Left lung (tissue), 10 donors: Measurements from ENCODE around the gene FOXD3. TPM values are rescaled to one million over a fixed set of nuclear protein-coding genes. Genes with fewer than 3 reads are reported as not detected.
A peak's percentile ranks its signal among the peaks of the same experiment; 100 is the strongest.

Experiments
- ATAC-seq: fragments of 200-7000 bp; cut with Tn5 transposase; one replicate; pipeline ENCODE4 v1.9.1; 2020; ENCODE audit warnings: moderate library complexity
- DNase-seq, 4 donors: peaks; one replicate each; pipeline ENCODE4 v3.0.0-alpha.2; 2013 to 2020
- H3K27ac ChIP-seq, 2 donors: fragments of 200-600 bp; sonication (generic) in 1 of 2; one replicate each; pipeline versions ENCODE4 v1.5.0 to v1.8.0; 2020 to 2021
- H3K27me3 ChIP-seq, 2 donors: fragments of 200-600 bp; sonication (generic) in 1 of 2; one replicate each; pipeline versions ENCODE4 v1.5.0 to v1.8.0; 2020 to 2021
- H3K36me3 ChIP-seq, 2 donors: fragments of 200-600 bp; sonication (generic) in 1 of 2; one replicate each; pipeline versions ENCODE4 v1.5.0 to v1.8.0; 2020 to 2021
- H3K4me1 ChIP-seq, 2 donors: fragments of 200-600 bp; one replicate each; pipeline ENCODE4 v1.8.0; 2021
- H3K4me3 ChIP-seq, 2 donors: fragments of 200-600 bp; sonication (generic) in 1 of 2; one replicate each; pipeline versions ENCODE4 v1.5.0 to v1.8.0; 2020 to 2021; ENCODE audit warnings: mild to moderate bottlenecking in 1 of 2
- H3K9me3 ChIP-seq, 2 donors: fragments of 200-600 bp; sonication (generic) in 1 of 2; one replicate each; pipeline versions ENCODE4 v1.5.0 to v1.8.0; 2020 to 2021
- intact Hi-C, 2 donors: fragments of 100-400 bp; cut with DNase I; formaldehyde crosslinking; loops; one replicate each; pipeline versions ENCODE4 v1.11.2 to v1.14.2; 2022
- polyA plus RNA-seq, 6 donors: library from polyadenylated mRNA; unstranded; fragments of 120-200 nt; gene quantifications; one replicate each; pipeline ENCODE4 v1.2.1, GENCODE V29; 2013; ENCODE audit not compliant: insufficient read length in 6 of 6
- total RNA-seq, 2 donors: library from RNA; stranded (reverse); fragmentation: NEBNext Ultra II Directional; extraction: Animal tissue kit (Norgen Biotek cat#: 25700); gene quantifications; one replicate each; pipeline ENCODE4 v1.2.1, GENCODE V29; 2021
- TF ChIP-seq, protein P1 (sequence below), 2 donors: fragments of 200-600 bp; sonication (generic) in 1 of 2; IDR thresholded peaks; one replicate each; pipeline versions ENCODE4 v1.5.0 to v1.8.0; 2021; ENCODE audit warnings: antibody characterized with exemption in 2 of 2
- donor health status: DM: no; HTN: yes; CAD: no.
- donor health status: DM: no; HTN: no; CAD: no.

FOXD3 gene
- total and polyA plus RNA-seq, 8 donors: not detected

DNA sequence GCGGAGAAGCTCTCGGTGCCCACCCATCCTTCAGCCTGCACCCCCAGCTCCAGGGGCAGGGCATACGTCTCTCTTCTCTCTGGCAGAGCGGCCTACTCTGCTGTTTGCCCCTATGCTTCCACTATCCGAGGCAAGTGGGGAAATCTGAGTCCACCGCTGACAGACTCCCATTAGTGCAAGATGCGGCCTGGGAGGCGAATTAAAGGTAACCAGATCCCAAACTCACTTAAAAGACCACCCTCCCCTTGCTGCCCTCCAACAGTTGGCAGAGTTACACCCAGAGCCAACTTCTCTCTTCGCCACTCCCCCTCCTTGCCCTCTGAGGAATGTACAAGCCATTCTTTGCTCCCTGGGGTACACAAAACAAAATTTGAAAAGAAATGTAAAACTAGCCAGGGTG, 6.4 kb downstream of the FOXD3 start:
- TF ChIP-seq, protein P1, sequence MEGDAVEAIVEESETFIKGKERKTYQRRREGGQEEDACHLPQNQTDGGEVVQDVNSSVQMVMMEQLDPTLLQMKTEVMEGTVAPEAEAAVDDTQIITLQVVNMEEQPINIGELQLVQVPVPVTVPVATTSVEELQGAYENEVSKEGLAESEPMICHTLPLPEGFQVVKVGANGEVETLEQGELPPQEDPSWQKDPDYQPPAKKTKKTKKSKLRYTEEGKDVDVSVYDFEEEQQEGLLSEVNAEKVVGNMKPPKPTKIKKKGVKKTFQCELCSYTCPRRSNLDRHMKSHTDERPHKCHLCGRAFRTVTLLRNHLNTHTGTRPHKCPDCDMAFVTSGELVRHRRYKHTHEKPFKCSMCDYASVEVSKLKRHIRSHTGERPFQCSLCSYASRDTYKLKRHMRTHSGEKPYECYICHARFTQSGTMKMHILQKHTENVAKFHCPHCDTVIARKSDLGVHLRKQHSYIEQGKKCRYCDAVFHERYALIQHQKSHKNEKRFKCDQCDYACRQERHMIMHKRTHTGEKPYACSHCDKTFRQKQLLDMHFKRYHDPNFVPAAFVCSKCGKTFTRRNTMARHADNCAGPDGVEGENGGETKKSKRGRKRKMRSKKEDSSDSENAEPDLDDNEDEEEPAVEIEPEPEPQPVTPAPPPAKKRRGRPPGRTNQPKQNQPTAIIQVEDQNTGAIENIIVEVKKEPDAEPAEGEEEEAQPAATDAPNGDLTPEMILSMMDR (IDR thresholded peaks at IDR 0.05): no peak
- Histone ChIP-seq H3K27ac (no peak overlapping the region), H3K9me3 (no peaks in the 10 kb centered on the region), H3K4me3 (no peak overlapping the region), H3K4me1 (peaks cover 0 to 16% of the 10 kb centered on the region in 2 donors), H3K27me3 (peaks cover 99 to 100% of the 10 kb centered on the region in 2 donors), H3K36me3 (no peaks in the 10 kb centered on the region)
- no peak for DNase-seq
- intact Hi-C loops: no loop called here
- no peak for ATAC-seq

DNA sequence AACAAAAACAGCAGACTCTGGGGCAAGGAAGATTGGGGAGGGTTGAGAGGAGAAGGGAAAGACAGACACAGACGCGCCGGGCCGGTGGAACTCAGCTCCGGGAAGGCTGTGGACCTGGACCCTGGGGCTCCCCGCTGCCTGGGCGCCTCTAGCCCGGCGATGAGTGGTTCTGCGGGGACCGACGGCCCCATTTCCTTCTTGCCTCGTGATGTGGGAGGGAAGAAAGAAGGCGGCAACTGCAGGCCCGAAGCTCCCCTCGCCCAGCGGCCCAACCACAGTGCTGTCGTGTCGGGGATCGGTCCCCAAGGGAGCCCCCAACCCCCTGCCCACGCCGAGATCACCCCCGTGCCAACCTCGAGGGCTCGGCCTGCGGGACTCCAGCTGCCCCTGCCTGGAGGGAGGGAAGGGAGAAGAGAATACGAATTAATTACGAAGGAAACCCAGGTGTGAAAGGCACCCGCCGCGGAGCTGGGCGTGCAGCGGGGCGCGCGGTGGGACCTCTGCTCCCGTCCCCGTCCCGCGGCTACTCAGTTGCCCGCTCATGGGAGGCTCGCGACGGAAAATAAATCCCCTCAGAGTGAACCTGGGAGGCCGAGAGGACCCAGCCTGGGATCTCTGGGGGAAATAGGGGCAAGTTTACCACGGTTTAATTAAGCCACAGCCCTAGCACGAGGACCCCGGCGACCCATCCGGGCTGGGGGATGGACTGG, 7.4 kb downstream of the FOXD3 start:
- ATAC-seq (no peak), DNase-seq (peak in 1 of 4 donors; percentile 75)
- H3K4me3 ChIP-seq: no peak overlapping the region
- TF ChIP-seq, protein P1 (IDR thresholded peaks at IDR 0.05): no peak
- H3K4me1 ChIP-seq: peaks cover 0 to 9% of the 10 kb centered on the region in 2 donors
- no peaks in the 10 kb centered on the region for H3K9me3 ChIP-seq
- intact Hi-C loops: no loop called here
- no peak overlapping the region for H3K27ac ChIP-seq
- H3K27me3 ChIP-seq: peaks cover 97 to 100% of the 10 kb centered on the region in 2 donors
- no peaks in the 10 kb centered on the region for H3K36me3 ChIP-seq

DNA sequence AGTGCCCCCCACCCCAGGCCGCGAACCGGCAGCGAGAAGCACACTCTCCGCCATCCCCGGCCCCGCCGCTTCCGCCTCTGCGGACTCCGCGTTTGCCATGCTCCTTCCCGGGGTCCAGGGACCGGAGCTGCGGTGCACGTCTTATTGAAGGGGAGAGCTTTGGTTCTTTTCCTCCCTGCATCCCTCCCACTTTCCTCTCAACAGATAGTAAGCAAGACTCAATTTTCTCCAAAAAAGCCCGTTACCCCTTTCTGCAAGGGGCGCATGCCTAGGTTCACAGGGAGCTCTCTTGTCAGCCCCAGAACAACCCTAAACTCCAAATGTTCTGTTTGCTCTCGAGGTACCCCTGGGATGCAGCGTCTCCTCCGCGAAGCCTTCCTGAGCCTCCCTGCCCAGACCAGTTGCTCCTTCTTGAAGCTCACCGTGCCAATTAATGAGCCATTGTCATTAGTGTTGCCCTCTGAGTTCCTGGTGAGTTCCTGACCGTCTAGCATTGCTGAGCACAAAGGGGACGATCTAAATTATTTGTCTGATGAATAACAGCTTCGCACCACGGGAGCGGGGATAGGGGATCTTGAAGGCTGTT, 8.1 kb downstream of the FOXD3 start:
- Histone ChIP-seq H3K4me3 (no peak overlapping the region), H3K36me3 (no peaks in the 10 kb centered on the region), H3K27ac (no peak overlapping the region), H3K27me3 (peaks cover 91 to 98% of the 10 kb centered on the region in 2 donors), H3K9me3 (no peaks in the 10 kb centered on the region), H3K4me1 (peaks cover 0 to 9% of the 10 kb centered on the region in 2 donors)
- TF ChIP-seq, protein P1 (IDR thresholded peaks at IDR 0.05): no peak
- ATAC-seq (no peak), DNase-seq (peak in 1 of 4 donors; percentile 84)
- intact Hi-C loops: no loop called here

DNA sequence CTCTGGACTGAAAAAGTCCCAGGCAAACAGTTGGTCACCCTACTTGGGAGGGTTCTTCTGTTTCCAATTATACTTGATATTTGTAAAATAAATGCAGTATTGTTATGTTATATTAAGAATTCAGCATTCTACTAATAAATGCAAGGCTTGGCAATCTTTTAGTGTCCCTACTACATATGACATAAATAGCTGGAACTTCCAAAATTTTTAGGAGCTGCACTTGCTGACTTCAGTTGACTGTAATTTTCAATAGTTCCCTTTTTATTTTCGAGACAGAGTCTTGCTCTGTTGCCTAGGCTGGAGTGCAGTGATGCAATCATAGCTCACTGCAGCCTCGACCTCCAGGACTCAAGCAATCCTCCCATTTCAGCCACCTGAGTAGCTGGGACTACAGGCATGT, 20.0 kb downstream of the FOXD3 start:
- no peak overlapping the region for H3K4me3 ChIP-seq
- TF ChIP-seq, protein P1 (IDR thresholded peaks at IDR 0.05): no peak
- intact Hi-C loops: no loop called here

DNA sequence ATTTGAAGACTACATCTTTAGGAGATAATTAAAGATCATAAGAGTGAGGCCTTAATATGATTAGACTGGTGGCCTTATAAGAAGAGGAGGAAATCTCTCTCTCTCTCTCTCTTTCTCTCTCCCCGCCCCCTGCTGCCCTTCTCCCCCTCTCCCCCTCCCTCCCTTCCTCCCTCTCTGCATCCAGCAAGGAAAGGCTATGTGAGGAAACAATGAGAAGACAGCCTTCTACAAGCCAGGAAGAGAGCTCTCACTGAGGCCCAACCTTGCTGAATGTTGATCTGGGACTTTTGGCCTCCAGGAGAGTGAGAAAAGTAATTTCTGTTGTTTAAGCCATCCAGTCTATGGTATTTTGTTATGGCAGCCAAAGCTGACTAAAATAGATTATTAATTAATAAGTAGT, 21.6 kb downstream of the FOXD3 start:
- DNase-seq (no peak), ATAC-seq (no peak)
- intact Hi-C loops: no loop called here
- H3K4me3 ChIP-seq: no peak overlapping the region
- no peak overlapping the region for H3K27ac ChIP-seq
- no peaks in the 10 kb centered on the region for H3K36me3 ChIP-seq
- H3K4me1 ChIP-seq: no peaks in the 10 kb centered on the region
- no peaks in the 10 kb centered on the region for H3K9me3 ChIP-seq
- TF ChIP-seq, protein P1 (IDR thresholded peaks at IDR 0.05): no peak
- H3K27me3 ChIP-seq: peaks cover 0 to 33% of the 10 kb centered on the region in 2 donors

More for the DNA sequence above, 20.0 kb downstream of the FOXD3 start:
- DNase-seq: no peak
- no peaks in the 10 kb centered on the region for H3K9me3 ChIP-seq
- peaks cover 0 to 36% of the 10 kb centered on the region in 2 donors for H3K27me3 ChIP-seq
- no peaks in the 10 kb centered on the region for H3K36me3 ChIP-seq
- no peak for ATAC-seq
- no peaks in the 10 kb centered on the region for H3K4me1 ChIP-seq
- no peak overlapping the region for H3K27ac ChIP-seq
